Uterus (tissue), 2 donors: Measurements from ENCODE around the gene VSX1.

ENCODE experiments used
- POLR2A ChIP-seq, 2 donors: fragments of 450-650 bp; IDR thresholded peaks; one replicate each; pipeline ENCODE4 v1.6.1; 2016; ENCODE audit warnings: antibody characterized with exemption in 2 of 2, mild to moderate bottlenecking in 1 of 2, moderate library complexity in 1 of 2
- TF ChIP-seq, protein P1 (sequence below), 4 experiments: fragments of 200-600 bp in 2 of 4; fragments of 450-650 bp in 2 of 4; sonication (generic) in 2 of 4; IDR thresholded peaks; one replicate each; pipeline ENCODE4 v1.5.1; 2016 to 2019; ENCODE audit warnings: antibody characterized with exemption in 4 of 4, mild to moderate bottlenecking in 2 of 4, moderate library complexity in 1 of 4

DNA sequence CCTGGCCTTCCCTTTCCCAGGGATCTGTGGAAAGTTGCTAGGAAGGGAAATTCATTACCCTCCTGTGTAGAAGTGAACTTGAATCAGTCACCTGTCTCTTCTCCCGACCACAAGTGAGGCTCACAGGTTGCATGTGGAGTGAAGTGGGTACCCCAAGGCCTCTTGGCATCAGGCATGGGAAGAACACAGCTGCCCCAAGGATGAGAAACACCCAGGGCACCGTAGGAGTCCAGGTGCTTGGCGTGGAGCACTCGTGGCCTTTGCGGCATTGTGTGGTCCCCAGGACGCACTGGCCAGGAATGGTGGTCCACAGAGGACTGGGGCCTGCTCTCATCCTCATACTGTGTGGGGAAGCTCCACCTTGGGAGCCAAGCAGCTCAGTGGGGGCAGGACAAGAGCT lies 47.5 kb upstream of the VSX1 start:
- TF ChIP-seq, protein P1, sequence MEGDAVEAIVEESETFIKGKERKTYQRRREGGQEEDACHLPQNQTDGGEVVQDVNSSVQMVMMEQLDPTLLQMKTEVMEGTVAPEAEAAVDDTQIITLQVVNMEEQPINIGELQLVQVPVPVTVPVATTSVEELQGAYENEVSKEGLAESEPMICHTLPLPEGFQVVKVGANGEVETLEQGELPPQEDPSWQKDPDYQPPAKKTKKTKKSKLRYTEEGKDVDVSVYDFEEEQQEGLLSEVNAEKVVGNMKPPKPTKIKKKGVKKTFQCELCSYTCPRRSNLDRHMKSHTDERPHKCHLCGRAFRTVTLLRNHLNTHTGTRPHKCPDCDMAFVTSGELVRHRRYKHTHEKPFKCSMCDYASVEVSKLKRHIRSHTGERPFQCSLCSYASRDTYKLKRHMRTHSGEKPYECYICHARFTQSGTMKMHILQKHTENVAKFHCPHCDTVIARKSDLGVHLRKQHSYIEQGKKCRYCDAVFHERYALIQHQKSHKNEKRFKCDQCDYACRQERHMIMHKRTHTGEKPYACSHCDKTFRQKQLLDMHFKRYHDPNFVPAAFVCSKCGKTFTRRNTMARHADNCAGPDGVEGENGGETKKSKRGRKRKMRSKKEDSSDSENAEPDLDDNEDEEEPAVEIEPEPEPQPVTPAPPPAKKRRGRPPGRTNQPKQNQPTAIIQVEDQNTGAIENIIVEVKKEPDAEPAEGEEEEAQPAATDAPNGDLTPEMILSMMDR (IDR thresholded peaks at IDR 0.05): no peak
- TF ChIP-seq POLR2A (IDR thresholded peaks at IDR 0.05): no peak
